ENCODE measurements around the gene FPR3. TPM values are rescaled to one million over a fixed set of nuclear protein-coding genes. Genes with fewer than 3 reads are reported as not detected.
A peak's percentile ranks its signal among the peaks of the same experiment; 100 is the strongest.

Gene FPR3
- total and polyA plus RNA-seq, 11 donors, result 0.38 to 35.5 (median 2.9) TPM

- WGBS, 4 donors, result 80 to 87% (median 85%) methylated on average over 2 of the region's 2 CpGs
- Histone ChIP-seq H3K4me1 (peaks cover 0 to 94% (median 11%) of the 10 kb centered on the region in 12 donors), H3K27me3 (no peaks in the 10 kb centered on the region), H3K36me3 (no peaks in the 10 kb centered on the region), H3K27ac (peak overlapping the region in 1 of 12 donors; percentile 42), H3K9me3 (no peaks in the 10 kb centered on the region), H3K4me3 (no peak overlapping the region)
- TF ChIP-seq POLR2A (IDR thresholded peaks at IDR 0.05), result no peak
- no peak for TF ChIP-seq CTCF (IDR thresholded peaks at IDR 0.05)
- DNase-seq (no peak), ATAC-seq (no peak)
- intact Hi-C loops (cut with DNase I), result loop anchor here in 1 of 10 donors (10.0 kb wide), 1 partner anchor 93 kb away; no protein-coding TSS in a partner anchor
Measured at GRCh38 chr19:51807925-51808324, 13.0 kb downstream of the FPR3 start.

DNA sequence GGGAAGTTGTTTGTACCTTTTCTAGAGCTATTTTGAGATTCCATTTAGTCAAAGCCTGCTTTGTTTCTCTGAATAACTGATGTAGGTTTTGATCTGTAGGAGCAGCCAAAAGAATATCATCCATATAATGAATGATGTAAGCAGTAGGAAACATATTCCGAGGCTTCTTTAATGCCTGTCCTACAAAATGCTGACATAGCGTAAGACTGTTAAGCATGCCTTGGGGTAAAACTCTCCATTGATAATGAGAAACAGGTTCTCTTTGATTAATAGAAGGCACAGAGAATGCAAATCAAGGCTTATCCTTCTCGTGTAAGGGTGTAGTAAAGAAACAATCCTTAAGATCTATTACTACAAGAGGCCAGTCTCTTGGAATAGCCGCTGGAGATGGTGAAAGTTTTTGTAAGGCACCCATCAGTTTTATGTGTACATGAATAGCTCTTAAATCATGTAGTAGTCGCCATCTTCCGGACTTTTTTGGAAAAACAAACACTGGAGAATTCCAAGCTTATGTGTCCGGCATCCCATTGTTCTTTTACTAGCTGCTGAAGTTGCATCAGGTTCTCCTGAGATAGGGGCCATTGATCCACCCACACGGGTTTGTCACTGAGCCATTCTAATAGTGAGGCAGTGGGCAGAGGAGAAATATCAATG, 13.5 kb downstream of the FPR3 start:
- H3K27ac ChIP-seq, result peak overlapping the region in 1 of 12 donors; percentile 90
- H3K36me3 ChIP-seq, result no peaks in the 10 kb centered on the region
- TF ChIP-seq POLR2A (IDR thresholded peaks at IDR 0.05) (no peak), CTCF (IDR thresholded peaks at IDR 0.05) (peak in 8 of 12 donors; percentile 18 to 47 (median 24))
- H3K4me1 ChIP-seq, result peaks cover 0 to 88% (median 11%) of the 10 kb centered on the region in 12 donors
- ATAC-seq (peak in 3 of 4 donors; percentile 40 to 48 (median 41)), DNase-seq (no peak)
- 60 to 67% (median 62%) methylated on average over 8 of the region's 8 CpGs for WGBS, 4 donors
- no peaks in the 10 kb centered on the region for H3K9me3 ChIP-seq
- intact Hi-C loops (cut with DNase I), result loop anchor here in 1 of 10 donors (10.0 kb wide), 1 partner anchor 94 kb away; no protein-coding TSS in a partner anchor
- no peak overlapping the region for H3K4me3 ChIP-seq
- H3K27me3 ChIP-seq, result no peaks in the 10 kb centered on the region

DNA sequence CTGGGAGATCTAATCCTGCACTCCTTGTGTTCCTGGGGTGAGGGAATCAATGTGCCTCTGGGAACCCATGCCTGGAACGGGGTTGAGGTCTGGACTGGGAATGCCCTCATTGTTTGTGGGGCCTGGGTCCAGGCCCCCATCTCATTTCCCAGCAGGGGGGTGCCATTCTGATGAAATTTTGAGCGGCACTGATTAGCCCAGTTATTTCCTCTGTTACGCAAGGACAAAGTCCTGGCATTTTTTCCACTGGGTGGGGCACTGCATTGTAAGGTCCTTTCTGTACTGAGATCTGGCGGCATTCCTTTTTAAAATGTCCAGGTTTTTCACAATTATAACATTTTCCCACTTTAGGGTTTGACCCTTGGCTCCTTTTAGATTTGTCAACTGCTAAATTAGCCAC, 14.8 kb downstream of the FPR3 start:
- no peak overlapping the region for H3K4me3 ChIP-seq
- no peaks in the 10 kb centered on the region for H3K36me3 ChIP-seq
- peak overlapping the region in 2 of 12 donors; percentile 7 to 90 for H3K27ac ChIP-seq
- ATAC-seq, result peak in 2 of 4 donors; percentile 37 to 49
- TF ChIP-seq CTCF (IDR thresholded peaks at IDR 0.05), result no peak
- no peak for TF ChIP-seq POLR2A (IDR thresholded peaks at IDR 0.05)
- intact Hi-C loops (cut with DNase I), result loop anchor here in 3 of 10 donors (5.0 to 10.0 kb wide), 3 partner anchors 32 to 197 kb away; no protein-coding TSS in a partner anchor
- H3K4me1 ChIP-seq, result peaks cover 0 to 76% (median 10%) of the 10 kb centered on the region in 12 donors
- no peaks in the 10 kb centered on the region for H3K9me3 ChIP-seq
- peak in 1 of 5 donors; percentile 25 for DNase-seq
- no peaks in the 10 kb centered on the region for H3K27me3 ChIP-seq
- 54 to 61% (median 55%) methylated on average over 4 of the region's 4 CpGs for WGBS, 4 donors

- TF ChIP-seq POLR2A (IDR thresholded peaks at IDR 0.05), result no peak
- TF ChIP-seq CTCF (IDR thresholded peaks at IDR 0.05), result peak; percentile 12 to 55 (median 42)
- peak overlapping the region in 3 of 12 donors; percentile 7 to 90 (median 24) for H3K27ac ChIP-seq
- H3K36me3 ChIP-seq, result no peaks in the 10 kb centered on the region
- no peak overlapping the region for H3K4me3 ChIP-seq
- intact Hi-C loops (cut with DNase I), result loop anchor here in 2 of 10 donors (5.0 kb wide), 2 partner anchors 33 to 198 kb away; no protein-coding TSS in a partner anchor
- H3K4me1 ChIP-seq, result peaks cover 0 to 72% (median 10%) of the 10 kb centered on the region in 12 donors
- WGBS, 4 donors, result 32 to 43% (median 39%) methylated on average over 7 of the region's 7 CpGs
- H3K27me3 ChIP-seq, result no peaks in the 10 kb centered on the region
- no peaks in the 10 kb centered on the region for H3K9me3 ChIP-seq
- peak in 3 of 4 donors; percentile 55 to 69 (median 61) for ATAC-seq
- peak in 2 of 5 donors; percentile 39 to 52 for DNase-seq
Measured at GRCh38 chr19:51810223-51810622, 15.3 kb downstream of the FPR3 start.
